HCT116 (cell line): ENCODE measurements around the gene IQUB. TPM values are rescaled to one million over a fixed set of nuclear protein-coding genes. Genes with fewer than 3 reads are reported as not detected.

ENCODE experiments used
- ATAC-seq: fragments of 200-7000 bp; cut with Tn5 transposase; 2 replicates; pipeline ENCODE4 v1.9.1; 2020; ENCODE audit warnings: mild to moderate bottlenecking, moderate library complexity
- BruUV-seq: library from RNA; stranded (reverse); fragments of 400-500 nt; replicated peaks from 2 replicates; lab custom pipeline; 2021; lab: Mats Ljungman, UMichigan
- CTCF ChIA-PET: fragments of 300-600 bp; sonication (Branson Sonifier 250); formaldehyde crosslinking; loops from one replicate; lab custom pipeline; 2021; ENCODE audit warnings: antibody characterized with exemption; lab: Charles Lee
- POLR2A ChIA-PET: fragments of 300-600, 350-600 bp; sonication (Branson Sonifier 250); formaldehyde crosslinking; loops from one replicate; lab custom pipeline; 2021; ENCODE audit warnings: antibody characterized with exemption; lab: Charles Lee
- RAD21 ChIA-PET, 2 experiments: fragments of 300-600 bp; sonication (Branson Sonifier 250); formaldehyde crosslinking; loops; one replicate each; lab custom pipeline; 2023; ENCODE audit warnings: low total read pairs in 2 of 2; ENCODE audit not compliant: uncharacterized antibody in 2 of 2, unreplicated experiment in 2 of 2, low non-redundant PET in 1 of 2; lab: Charles Lee
- DNase-seq: peaks from one replicate; pipeline ENCODE4 v3.0.0-alpha.2; 2010; ENCODE audit warnings: low read depth, low spot score
- H2AFZ ChIP-seq: fragments of 200-600 bp; shearing (Covaris generic), sonication (generic); 2 replicates; pipeline ENCODE4 v1.6.1; 2017; ENCODE audit warnings: low read depth, mixed run types, mixed read lengths, antibody characterized with exemption, low read length; ENCODE audit not compliant: poor library complexity, severe bottlenecking
- H3K27ac ChIP-seq: 2 replicates; pipeline ENCODE4 v1.5.1; 2012; ENCODE audit warnings: low read depth, low read length
- H3K27me3 ChIP-seq: fragments of 200-600 bp; sonication (generic); 2 replicates; pipeline ENCODE4 v1.6.1; 2016; ENCODE audit warnings: mixed run types, low read length, mixed read lengths; ENCODE audit not compliant: insufficient read depth
- H3K36me3 ChIP-seq, 2 experiments: fragments of 200-500 bp in 1 of 2; fragments of 200-600 bp in 1 of 2; sonication (Bioruptor generic) in 1 of 2; sonication (generic) in 1 of 2; 2 replicates each; pipeline versions ENCODE4 v1.5.1 to v1.6.1; 2014 to 2016; ENCODE audit warnings: low read length in 2 of 2, inconsistent platforms in 1 of 2, mixed read lengths in 1 of 2, mixed run types in 1 of 2; ENCODE audit not compliant: insufficient read depth in 2 of 2, control insufficient read depth in 1 of 2
- H3K4me1 ChIP-seq, 2 experiments: fragments of 200-600 bp in 1 of 2; sonication (generic) in 1 of 2; 2 replicates each; pipeline versions ENCODE4 v1.5.1 to v1.6.1; 2012 to 2017; ENCODE audit warnings: low read length in 2 of 2, inconsistent platforms in 1 of 2, mild to moderate bottlenecking in 1 of 2, mixed read lengths in 1 of 2, mixed run types in 1 of 2, moderate library complexity in 1 of 2; ENCODE audit not compliant: insufficient read depth in 2 of 2, control insufficient read depth in 1 of 2
- H3K4me2 ChIP-seq: fragments of 200-600 bp; sonication (generic); 2 replicates; pipeline ENCODE4 v1.6.1; 2017; ENCODE audit warnings: mixed run types, low read length, mixed read lengths
- H3K4me3 ChIP-seq, 2 experiments: fragments of 200-600 bp in 1 of 2; sonication (generic) in 1 of 2; replicated peaks in 1 of 2; 2 replicates each; pipeline ENCODE4 v1.5.1; 2011 to 2016; ENCODE audit warnings: low read length in 2 of 2, control low read depth in 1 of 2, low read depth in 1 of 2, mild to moderate bottlenecking in 1 of 2, mixed read lengths in 1 of 2, mixed run types in 1 of 2
- H3K79me2 ChIP-seq: fragments of 200-600 bp; sonication (generic); 2 replicates; pipeline ENCODE4 v1.6.1; 2017; ENCODE audit warnings: mild to moderate bottlenecking, mixed run types, low read length, moderate library complexity, mixed read lengths; ENCODE audit not compliant: insufficient read depth
- H3K9ac ChIP-seq: fragments of 200-600 bp; sonication (generic); 2 replicates; pipeline ENCODE4 v1.6.1; 2016; ENCODE audit warnings: low read length, mixed read lengths
- H3K9me2 ChIP-seq: fragments of 200-600 bp; sonication (generic), shearing (Covaris generic); 2 replicates; pipeline ENCODE4 v1.6.1; 2017; ENCODE audit warnings: mixed run types, mild to moderate bottlenecking, moderate library complexity; ENCODE audit not compliant: insufficient read depth
- H3K9me3 ChIP-seq, 2 experiments: fragments of 200-500 bp in 1 of 2; fragments of 200-600 bp in 1 of 2; sonication (Bioruptor generic) in 1 of 2; sonication (generic) in 1 of 2; 2 replicates each; pipeline ENCODE4 v1.6.1; 2014 to 2017; ENCODE audit warnings: low read length in 2 of 2, mixed read lengths in 2 of 2, inconsistent platforms in 1 of 2, low read depth in 1 of 2, mild to moderate bottlenecking in 1 of 2, mixed run types in 1 of 2, moderate library complexity in 1 of 2; ENCODE audit not compliant: control insufficient read depth in 1 of 2, insufficient read depth in 1 of 2
- H4K20me1 ChIP-seq: fragments of 200-600 bp; sonication (generic), shearing (Covaris generic); 2 replicates; pipeline ENCODE4 v1.6.1; 2017; ENCODE audit warnings: mixed run types, mild to moderate bottlenecking, moderate library complexity; ENCODE audit not compliant: insufficient read depth
- EGR1 ChIP-seq: IDR thresholded peaks from 2 replicates; pipeline ENCODE4 v1.6.1; 2012; ENCODE audit warnings: low read depth
- ELF1 ChIP-seq: IDR thresholded peaks from 2 replicates; pipeline ENCODE4 v1.6.1; 2012; ENCODE audit warnings: low read depth, borderline replicate concordance
- EZH2 ChIP-seq: fragments of 200-600 bp; sonication (generic); IDR thresholded peaks from 2 replicates; pipeline ENCODE4 v1.6.1; 2017; ENCODE audit warnings: antibody characterized with exemption, mixed run types
- EZH2phosphoT487 ChIP-seq: fragments of 200-600 bp; IDR thresholded peaks from 2 replicates; pipeline ENCODE4 v1.6.1; 2018; ENCODE audit warnings: antibody characterized with exemption, borderline replicate concordance
- POLR2A ChIP-seq: IDR thresholded peaks from 2 replicates; pipeline ENCODE4 v1.7.0; 2011; ENCODE audit warnings: borderline replicate concordance; ENCODE audit not compliant: insufficient read depth, insufficient read length; ENCODE audit errors: extremely low read depth
- POLR2AphosphoS5 ChIP-seq: IDR thresholded peaks from 2 replicates; pipeline ENCODE4 v1.6.1; 2011; ENCODE audit warnings: mild to moderate bottlenecking, low read depth, low read length, moderate library complexity
- YY1 ChIP-seq: IDR thresholded peaks from 2 replicates; pipeline ENCODE4 v1.6.1; 2011; ENCODE audit warnings: low read length, low read depth, moderate library complexity, mild to moderate bottlenecking; ENCODE audit not compliant: insufficient replicate concordance; ENCODE audit errors: extremely low read depth
- ZNF274 ChIP-seq: fragments of 200-500 bp; sonication (Bioruptor generic); IDR thresholded peaks from 2 replicates; pipeline ENCODE4 v1.6.1; 2014; ENCODE audit warnings: mild to moderate bottlenecking, low read depth, low read length, inconsistent platforms
- intact Hi-C: fragments of 100-400 bp; cut with micrococcal nuclease; formaldehyde crosslinking; loops from 2 replicates; pipeline ENCODE4 v1.10.0; 2022
- total RNA-seq: library from RNA; stranded (reverse); gene quantifications from one replicate; pipeline ENCODE4 v1.2.1, GENCODE V29; 2021; ENCODE audit not compliant: unreplicated experiment
- TF ChIP-seq, protein P1 (sequence below): IDR thresholded peaks from 2 replicates; pipeline ENCODE4 v1.6.1; 2011; ENCODE audit warnings: mild to moderate bottlenecking, low read length, moderate library complexity; ENCODE audit not compliant: insufficient replicate concordance; ENCODE audit errors: extremely low read depth

Gene IQUB
- total RNA-seq, 1 experiment from 2014 or later: 0.79 TPM

DNA sequence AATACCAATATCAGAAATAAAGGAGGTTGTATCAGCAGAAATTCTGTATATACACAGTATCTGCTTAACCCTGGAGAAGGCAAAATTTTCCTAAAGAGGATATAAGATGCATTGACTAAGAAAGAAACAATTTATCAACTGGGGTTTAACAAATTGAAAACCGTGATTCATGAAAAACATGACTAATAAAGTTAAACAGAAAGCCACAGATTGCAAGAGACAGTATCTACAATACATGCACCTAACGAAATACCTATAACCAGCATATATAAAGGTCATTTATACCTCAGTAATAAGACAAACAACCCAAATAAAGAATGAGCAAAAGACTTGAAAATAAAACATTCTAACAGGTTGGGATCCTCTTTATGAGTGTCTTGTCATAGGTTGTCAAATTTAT lies 101.8 kb downstream of the IQUB start (continued):
- TF ChIP-seq ZNF274: no peak
- no peak for TF ChIP-seq POLR2A
- no peak for TF ChIP-seq EZH2
- no peak for TF ChIP-seq YY1
- TF ChIP-seq EZH2phosphoT487: no peak

DNA sequence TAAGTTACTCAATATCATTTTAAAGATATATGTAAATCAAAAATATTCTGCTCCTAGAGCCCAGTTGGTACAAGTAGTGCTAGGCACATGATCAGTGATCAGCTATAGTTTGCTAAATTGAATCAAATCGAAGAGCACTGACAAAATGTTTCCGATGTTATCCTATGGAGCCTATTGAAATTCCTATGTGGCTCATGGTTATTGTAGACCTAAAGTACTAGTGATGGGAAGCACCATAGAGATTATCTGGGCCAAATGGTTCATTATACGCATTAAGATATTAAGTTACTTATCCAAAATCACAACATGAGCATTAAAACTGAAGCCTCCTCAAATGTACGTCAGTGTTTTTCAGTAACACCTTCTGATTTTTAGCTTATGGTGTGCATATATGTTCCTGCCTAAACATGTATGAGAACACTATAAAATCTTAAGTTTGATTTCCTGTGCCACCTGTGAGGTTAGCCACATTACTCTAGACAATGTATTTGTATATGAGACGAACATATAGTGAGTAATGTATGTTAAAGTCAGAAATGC lies 103.2 kb downstream of the IQUB start:
- Histone ChIP-seq H3K9me3 (no peaks in the 10 kb centered on the region), H3K9me2 (no peaks in the 10 kb centered on the region), H4K20me1 (no peaks in the 10 kb centered on the region), H3K4me3 (no peak overlapping the region), H3K79me2 (no peaks in the 10 kb centered on the region), H3K4me1 (no peaks in the 10 kb centered on the region), H3K36me3 (no peaks in the 10 kb centered on the region), H3K9ac (no peak overlapping the region), H3K4me2 (no peak overlapping the region), H2AFZ (no peak overlapping the region), H3K27me3 (no peaks in the 10 kb centered on the region), H3K27ac (no peak overlapping the region)
- ChIA-PET RAD21 (no interaction called here), CTCF (no interaction called here), POLR2A (no interaction called here)
- DNase-seq (peak; percentile 6), ATAC-seq (no peak)
- intact Hi-C loops: loop anchor here (10.0 kb wide), 1 partner anchor 56 kb away; no protein-coding TSS in a partner anchor
- BruUV-seq: TSS peak; percentile 36
- no peak for TF ChIP-seq YY1
- TF ChIP-seq POLR2AphosphoS5: peak; percentile 38; the same call in 1 of the 2 replicates
- no peak for TF ChIP-seq ELF1
- peak; percentile 71 for TF ChIP-seq POLR2A
- TF ChIP-seq, all 23 proteins: peak for 2

DNA sequence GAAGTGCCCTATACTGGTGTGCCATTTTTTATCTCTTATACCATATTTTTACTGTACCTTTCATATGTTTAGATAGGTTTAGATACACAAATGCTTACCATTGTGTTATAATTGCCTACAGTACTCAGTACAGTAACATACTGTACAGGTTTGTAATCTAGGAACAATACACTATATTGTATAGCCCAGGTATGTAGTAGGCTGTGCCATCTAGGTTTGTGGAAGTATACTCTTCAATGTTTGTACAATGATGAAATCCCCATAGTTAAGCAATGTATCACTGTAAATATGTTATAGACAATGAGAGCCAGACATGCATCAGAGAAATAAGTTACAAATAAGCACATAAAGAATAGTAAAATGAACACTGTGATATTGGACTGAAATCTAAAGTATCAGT lies 109.1 kb downstream of the IQUB start:
- BruUV-seq: no TSS peak
- no peaks in the 10 kb centered on the region for H3K4me1 ChIP-seq
- H3K4me3 ChIP-seq: no peak overlapping the region
- H3K36me3 ChIP-seq: no peaks in the 10 kb centered on the region
- ATAC-seq (no peak), DNase-seq (no peak)
- no peak overlapping the region for H3K4me2 ChIP-seq
- H3K27me3 ChIP-seq: no peaks in the 10 kb centered on the region
- no peaks in the 10 kb centered on the region; a peak in 1 of 4 replicates for H3K9me3 ChIP-seq
- TF ChIP-seq, protein P1, sequence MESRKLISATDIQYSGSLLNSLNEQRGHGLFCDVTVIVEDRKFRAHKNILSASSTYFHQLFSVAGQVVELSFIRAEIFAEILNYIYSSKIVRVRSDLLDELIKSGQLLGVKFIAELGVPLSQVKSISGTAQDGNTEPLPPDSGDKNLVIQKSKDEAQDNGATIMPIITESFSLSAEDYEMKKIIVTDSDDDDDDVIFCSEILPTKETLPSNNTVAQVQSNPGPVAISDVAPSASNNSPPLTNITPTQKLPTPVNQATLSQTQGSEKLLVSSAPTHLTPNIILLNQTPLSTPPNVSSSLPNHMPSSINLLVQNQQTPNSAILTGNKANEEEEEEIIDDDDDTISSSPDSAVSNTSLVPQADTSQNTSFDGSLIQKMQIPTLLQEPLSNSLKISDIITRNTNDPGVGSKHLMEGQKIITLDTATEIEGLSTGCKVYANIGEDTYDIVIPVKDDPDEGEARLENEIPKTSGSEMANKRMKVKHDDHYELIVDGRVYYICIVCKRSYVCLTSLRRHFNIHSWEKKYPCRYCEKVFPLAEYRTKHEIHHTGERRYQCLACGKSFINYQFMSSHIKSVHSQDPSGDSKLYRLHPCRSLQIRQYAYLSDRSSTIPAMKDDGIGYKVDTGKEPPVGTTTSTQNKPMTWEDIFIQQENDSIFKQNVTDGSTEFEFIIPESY: no peak
- TF ChIP-seq EGR1: no peak
- no peak overlapping the region for H2AFZ ChIP-seq
- no peaks in the 10 kb centered on the region; the same call in 1 of the 2 replicates for H3K9me2 ChIP-seq
- no peaks in the 10 kb centered on the region for H3K79me2 ChIP-seq
- CTCF ChIA-PET: no interaction called here
- RAD21 ChIA-PET: no interaction called here
- H3K27ac ChIP-seq: no peak overlapping the region
- H3K9ac ChIP-seq: no peak overlapping the region
- H4K20me1 ChIP-seq: no peaks in the 10 kb centered on the region
- intact Hi-C loops: no loop called here
- POLR2A ChIA-PET: no interaction called here
